HEK293 (cell line): Measurements from ENCODE around the gene TGFB1I1.
A peak's percentile ranks its signal among the peaks of the same experiment; 100 is the strongest.
"Not testable (repeated sequence)": the region's sequence is repeated elsewhere in the genome, so short reads cannot be mapped to it uniquely, and the experiment has no call there.

Source experiments
- CTCF ChIA-PET: fragments of 350-600 bp; formaldehyde crosslinking; extraction: SDS; loops from one replicate; lab custom pipeline; 2021; ENCODE audit warnings: antibody characterized with exemption; lab: Yijun Ruan, JAX
- POLR2A ChIA-PET: fragments of 300-600 bp; formaldehyde crosslinking; extraction: SDS; loops from one replicate; lab custom pipeline; 2020; ENCODE audit warnings: antibody characterized with exemption, inconsistent platforms; lab: Yijun Ruan, JAX
- H3K27ac ChIP-seq: fragments of 200-500 bp; sonication (Bioruptor generic); 2 replicates; pipeline ENCODE4 v1.5.1; 2014; ENCODE audit warnings: low read depth, low read length, control low read depth, inconsistent platforms; ENCODE audit errors: extremely low read depth
- H3K36me3 ChIP-seq, 2 experiments: fragments of 200-500 bp in 1 of 2; sonication (Bioruptor generic) in 1 of 2; 1 replicate in 1 of 2; 2 replicates in 1 of 2; pipeline ENCODE4 v1.5.1; 2014 to 2017; ENCODE audit warnings: inconsistent platforms in 2 of 2, low read length in 2 of 2; ENCODE audit not compliant: control insufficient read depth in 2 of 2, insufficient read depth in 1 of 2
- H3K4me1 ChIP-seq: fragments of 200-500 bp; sonication (Bioruptor generic); 2 replicates; pipeline ENCODE4 v1.5.1; 2014; ENCODE audit warnings: mild to moderate bottlenecking, low read length, inconsistent platforms; ENCODE audit not compliant: control insufficient read depth, insufficient read depth
- H3K4me3 ChIP-seq: 2 replicates; pipeline ENCODE4 v1.5.1; 2011; ENCODE audit warnings: low read depth, mild to moderate bottlenecking, control low read depth, low read length, moderate library complexity
- H3K9me3 ChIP-seq: fragments of 200-500 bp; sonication (Bioruptor generic); 2 replicates; pipeline ENCODE4 v1.5.1; 2014; ENCODE audit warnings: low read depth, low read length, inconsistent platforms; ENCODE audit not compliant: control insufficient read depth, insufficient read depth
- EGR2 ChIP-seq: fragments of 450-650 bp; formaldehyde crosslinking; IDR thresholded peaks from 2 replicates; pipeline ENCODE4 v1.5.1; 2016; ENCODE audit warnings: low read depth, missing biosample characterization, missing genetic modification characterization
- HOXC10 ChIP-seq: sonication (generic); formaldehyde crosslinking; IDR thresholded peaks from 2 replicates; pipeline ENCODE4 v1.8.1; 2023; ENCODE audit warnings: mild to moderate bottlenecking, missing genetic modification reagents
- MZF1 ChIP-seq: fragments of 450-650 bp; formaldehyde crosslinking; IDR thresholded peaks from 2 replicates; pipeline ENCODE4 v1.5.1; 2017; ENCODE audit warnings: missing biosample characterization, missing genetic modification characterization, borderline replicate concordance
- REST ChIP-seq: fragments of 450-650 bp; formaldehyde crosslinking; IDR thresholded peaks from 2 replicates; pipeline ENCODE4 v1.5.1; 2016; ENCODE audit warnings: missing biosample characterization, missing genetic modification characterization
- ZBTB11 ChIP-seq: fragments of 450-650 bp; formaldehyde crosslinking; conservative IDR thresholded peaks from 2 replicates; pipeline ENCODE4 v1.5.1; 2016; ENCODE audit warnings: low read depth, missing biosample characterization, missing genetic modification characterization
- ZBTB49 ChIP-seq: fragments of 450-650 bp; formaldehyde crosslinking; IDR thresholded peaks from 2 replicates; pipeline ENCODE4 v1.5.1; 2016; ENCODE audit warnings: missing biosample characterization, missing genetic modification characterization, low read depth
- ZFHX2 ChIP-seq: fragments of 450-650 bp; formaldehyde crosslinking; conservative IDR thresholded peaks from 2 replicates; pipeline ENCODE4 v1.5.1; 2016; ENCODE audit warnings: missing biosample characterization, missing genetic modification characterization
- ZNF362 ChIP-seq: fragments of 450-650 bp; formaldehyde crosslinking; IDR thresholded peaks from 2 replicates; pipeline ENCODE4 v1.5.1; 2016; ENCODE audit warnings: missing biosample characterization, missing genetic modification characterization
- ZNF37A ChIP-seq: fragments of 450-650 bp; IDR thresholded peaks from 2 replicates; pipeline ENCODE4 v1.5.1; 2018; ENCODE audit warnings: missing biosample characterization, missing genetic modification characterization
- ZNF488 ChIP-seq: fragments of 450-650 bp; formaldehyde crosslinking; IDR thresholded peaks from 2 replicates; pipeline ENCODE4 v1.5.1; 2016; ENCODE audit warnings: missing biosample characterization, missing genetic modification characterization
- ZNF548 ChIP-seq: fragments of 450-650 bp; formaldehyde crosslinking; IDR thresholded peaks from 2 replicates; pipeline ENCODE4 v1.5.1; 2016; ENCODE audit warnings: missing biosample characterization, missing genetic modification characterization
- ZNF561 ChIP-seq: fragments of 450-650 bp; IDR thresholded peaks from 2 replicates; pipeline ENCODE4 v1.5.1; 2018; ENCODE audit warnings: missing biosample characterization, missing genetic modification characterization, borderline replicate concordance
- ZNF621 ChIP-seq: fragments of 450-650 bp; formaldehyde crosslinking; IDR thresholded peaks from 2 replicates; pipeline ENCODE4 v1.5.1; 2017; ENCODE audit warnings: missing biosample characterization, missing genetic modification characterization
- ZNF837 ChIP-seq: fragments of 450-650 bp; formaldehyde crosslinking; IDR thresholded peaks from 2 replicates; pipeline ENCODE4 v1.5.1; 2016; ENCODE audit warnings: missing biosample characterization, missing genetic modification characterization
- ZSCAN4 ChIP-seq: fragments of 450-650 bp; formaldehyde crosslinking; IDR thresholded peaks from 2 replicates; pipeline ENCODE4 v1.5.1; 2017; ENCODE audit warnings: missing biosample characterization, missing genetic modification characterization

TGFB1I1 gene

GRCh38 chr16:31484048-31484447, 12.1 kb downstream of the TGFB1I1 start:
- H3K4me3 ChIP-seq, H3K27ac ChIP-seq, POLR2A ChIA-PET, CTCF ChIA-PET, H3K36me3 ChIP-seq, H3K4me1 ChIP-seq, H3K9me3 ChIP-seq: not testable (repeated sequence)
- TF ChIP-seq ZNF362 (tag by site-specific recombination) (0 out of 2 replicates have a peak, but pooled peaks have one; percentile 28), ZSCAN4 (tag by site-specific recombination) (peak; percentile 83)

- Histone ChIP-seq H3K36me3 (peaks cover 0 to 2% of the 10 kb centered on the region in 2 experiments; a peak in 1 of 3 replicates), H3K9me3 (no peaks in the 10 kb centered on the region), H3K4me1 (no peaks in the 10 kb centered on the region; the same call in 1 of the 2 replicates), H3K27ac (no peak overlapping the region), H3K4me3 (no peak overlapping the region)
- TF ChIP-seq ZBTB49 (tag by site-specific recombination) (no peak), HOXC10 (CRISPR knock-in tag) (no peak), EGR2 (0 out of 2 replicates have a peak, but pooled peaks have one; percentile 29), ZFHX2 (tag by site-specific recombination) (0 out of 2 replicates have a peak, but pooled peaks have one; percentile 14)
- ChIA-PET POLR2A (no interaction called here), CTCF (no interaction called here)
Observed at GRCh38 chr16:31484491-31485171, 12.7 kb downstream of the TGFB1I1 start.

GRCh38 chr16:31485571-31485970, 13.6 kb downstream of the TGFB1I1 start:
- CTCF ChIA-PET: no interaction called here
- POLR2A ChIA-PET: no interaction called here
- TF ChIP-seq ZNF561 (tag by site-specific recombination): no peak
- no peak for TF ChIP-seq MZF1 (tag by site-specific recombination)
- TF ChIP-seq ZNF37A (tag by site-specific recombination): no peak
- TF ChIP-seq ZNF548 (tag by site-specific recombination): no peak
- no peak for TF ChIP-seq REST (tag by site-specific recombination)
- no peak for TF ChIP-seq ZNF621 (tag by site-specific recombination)
- no peak for TF ChIP-seq ZBTB11 (tag by site-specific recombination)
- no peak for TF ChIP-seq ZNF488 (tag by site-specific recombination)
- no peak for TF ChIP-seq ZNF837

More at GRCh38 chr16:31485571-31485970, 13.6 kb downstream of the TGFB1I1 start:
- peaks cover 0 to 12% of the 10 kb centered on the region in 2 experiments; a peak in 1 of 3 replicates for H3K36me3 ChIP-seq
- no peaks in the 10 kb centered on the region for H3K9me3 ChIP-seq
- no peak overlapping the region for H3K4me3 ChIP-seq
- no peak overlapping the region for H3K27ac ChIP-seq
- H3K4me1 ChIP-seq: no peaks in the 10 kb centered on the region; the same call in 1 of the 2 replicates
